HepG2 (cell line): ENCODE results near the gene COQ7. TPM values are rescaled to one million over a fixed set of nuclear protein-coding genes. Genes with fewer than 3 reads are reported as not detected.

Source experiments
- GABPA ChIP-seq, 2 experiments: IDR thresholded peaks; 2 replicates each; pipeline ENCODE4 v1.6.1; 2011 to 2016; ENCODE audit warnings: low read depth in 2 of 2, low read length in 1 of 2, missing biosample characterization in 1 of 2, missing genetic modification characterization in 1 of 2
- GZF1 ChIP-seq: sonication (generic); formaldehyde crosslinking; IDR thresholded peaks from 2 replicates; pipeline ENCODE4 v1.5.1; 2020; ENCODE audit warnings: mild to moderate bottlenecking, missing genetic modification reagents
- HOMEZ ChIP-seq: IDR thresholded peaks from 2 replicates; pipeline ENCODE4 v1.6.1; 2016; ENCODE audit warnings: low read depth
- REPIN1 ChIP-seq: sonication (generic); formaldehyde crosslinking; IDR thresholded peaks from 2 replicates; pipeline ENCODE4 v1.8.0; 2022; ENCODE audit warnings: missing genetic modification reagents, low read depth, mild to moderate bottlenecking, borderline replicate concordance
- SNAPC4 ChIP-seq: sonication (generic); formaldehyde crosslinking; IDR thresholded peaks from 2 replicates; pipeline ENCODE4 v1.4.0; 2020; ENCODE audit warnings: mild to moderate bottlenecking, missing genetic modification reagents
- SP2 ChIP-seq: sonication (generic); formaldehyde crosslinking; IDR thresholded peaks from 2 replicates; pipeline ENCODE4 v1.5.1; 2020; ENCODE audit warnings: mild to moderate bottlenecking, missing genetic modification reagents
- SRSF4 ChIP-seq: fragments of 200-400 bp; formaldehyde crosslinking; IDR thresholded peaks from one replicate; pipeline ENCODE4 v1.6.1; 2018; ENCODE audit warnings: mild to moderate bottlenecking, low read depth, low read length, moderate library complexity; ENCODE audit not compliant: poor library complexity, severe bottlenecking
- TEAD3 ChIP-seq: optimal IDR thresholded peaks from 2 replicates; pipeline ENCODE3; 2016; ENCODE audit warnings: borderline replicate concordance
- TERF1 ChIP-seq: sonication (generic); formaldehyde crosslinking; IDR thresholded peaks from 2 replicates; pipeline ENCODE4 v1.8.0; 2022; ENCODE audit warnings: mild to moderate bottlenecking, missing genetic modification reagents, moderate library complexity
- TFDP2 ChIP-seq: sonication (generic); formaldehyde crosslinking; IDR thresholded peaks from 2 replicates; pipeline ENCODE4 v1.4.0; 2020; ENCODE audit warnings: missing genetic modification reagents
- UBTF ChIP-seq: sonication (generic); formaldehyde crosslinking; IDR thresholded peaks from 2 replicates; pipeline ENCODE4 v1.4.0; 2020; ENCODE audit warnings: mild to moderate bottlenecking, missing genetic modification reagents
- ZNF24 ChIP-seq: fragments of 450-650 bp; IDR thresholded peaks from 2 replicates; pipeline ENCODE4 v1.6.1; 2017; ENCODE audit warnings: antibody characterized with exemption, mild to moderate bottlenecking
- ZNF513 ChIP-seq: sonication (generic); formaldehyde crosslinking; conservative IDR thresholded peaks from 2 replicates; pipeline ENCODE4 v1.5.0; 2020; ENCODE audit warnings: missing genetic modification reagents
- ZNF644 ChIP-seq: IDR thresholded peaks from 2 replicates; pipeline ENCODE4 v1.6.1; 2016; ENCODE audit warnings: low read depth
- polyA plus RNA-seq, 8 experiments: library from polyadenylated mRNA; depleted of rRNA in 3 of 8; stranded (reverse) in 7 of 8; unstranded in 1 of 8; fragments of >200 nt; fragmentation: Illumina TruSeq in 4 of 8; extraction: Trizol in 4 of 8; gene quantifications; 2 replicates each; pipeline versions ENCODE4 v1.2.1 to v1.2.3, GENCODE V29; 2011 to 2016; ENCODE audit warnings: low read depth in 4 of 8, missing spikeins in 1 of 8, mixed read lengths in 1 of 8; ENCODE audit not compliant: insufficient read depth in 1 of 8
- total RNA-seq, 5 experiments: library from RNA; depleted of rRNA; stranded (reverse); fragments of >200 nt; fragmentation: Illumina TruSeq; extraction: Trizol; gene quantifications; 2 replicates each; pipeline ENCODE4 v1.2.3, GENCODE V29; 2016; ENCODE audit warnings: low read depth in 1 of 5

Gene COQ7
- total and polyA plus RNA-seq, 2 of the 13 experiments (the other 11 are each of a cell fraction or from before 2014, with no cell fraction given) = 20.1 to 45.7 TPM

- TF ChIP-seq SNAPC4 (CRISPR knock-in tag) (no peak), ZNF24 (no peak), TEAD3 (no peak), UBTF (CRISPR knock-in tag) (no peak), SP2 (no peak), REPIN1 (CRISPR knock-in tag) (no peak), TFDP2 (CRISPR knock-in tag) (no peak), HOMEZ (CRISPR knock-in tag) (no peak), TERF1 (no peak), GABPA (IDR thresholded peaks at IDR 0.05; ENCODE audit: low read depth, low read length) (no peak), GABPA (CRISPR knock-in tag; IDR thresholded peaks at IDR 0.05; ENCODE audit: low read depth) (no peak), SRSF4 (no peak), ZNF644 (CRISPR knock-in tag) (peak; percentile 83; the same call in 1 of the 2 replicates), GZF1 (no peak), ZNF513 (no peak; the same call in 1 of the 2 replicates)
These were observed 26.5 kb downstream of the COQ7 start (continued) for GRCh38 chr16:19093631-19094541.
